Stomach (tissue), 19 donors: ENCODE results near the gene ANKRA2. TPM values are rescaled to one million over a fixed set of nuclear protein-coding genes. Genes with fewer than 3 reads are reported as not detected.

ENCODE experiments used
- DNase-seq, 2 donors: peaks; one replicate each; pipeline versions ENCODE4 v3.0.0 to v3.0.0-alpha.2; 2013 to 2019
- H3K27ac ChIP-seq, 5 donors: fragments of 200-600 bp in 4 of 5; sonication (generic) in 4 of 5; one replicate each; pipeline ENCODE4 v1.5.1; 2013 to 2019; ENCODE audit warnings: mild to moderate bottlenecking in 1 of 5, moderate library complexity in 1 of 5
- H3K27me3 ChIP-seq, 3 donors: fragments of 200-600 bp; sonication (generic); one replicate each; pipeline ENCODE4 v1.5.1; 2017 to 2019; ENCODE audit warnings: mixed run types in 1 of 3
- H3K36me3 ChIP-seq, 4 donors: fragments of 200-600 bp; sonication (generic); 1 replicate in 3 of 4; 2 replicates in 1 of 4; pipeline ENCODE4 v1.5.1; 2016 to 2019
- H3K4me1 ChIP-seq, 4 donors: fragments of 200-600 bp; sonication (generic); one replicate each; pipeline ENCODE4 v1.5.1; 2016 to 2019
- H3K4me3 ChIP-seq, 4 donors: fragments of 200-600 bp; sonication (generic) in 3 of 4; one replicate each; pipeline ENCODE4 v1.5.1; 2016 to 2019; ENCODE audit warnings: mild to moderate bottlenecking in 1 of 4
- H3K9me3 ChIP-seq, 4 donors: fragments of 200-600 bp; sonication (generic); one replicate each; pipeline ENCODE4 v1.5.1; 2016 to 2019
- EP300 ChIP-seq: sonication (generic); formaldehyde crosslinking; IDR thresholded peaks from one replicate; pipeline ENCODE4 v1.6.1; 2017; ENCODE audit warnings: antibody characterized with exemption
- POLR2A ChIP-seq, 4 donors: fragments of 450-650 bp; IDR thresholded peaks; one replicate each; pipeline ENCODE4 v1.6.1; 2016; ENCODE audit warnings: antibody characterized with exemption in 4 of 4, control low read depth in 2 of 4, mild to moderate bottlenecking in 1 of 4, moderate library complexity in 1 of 4
- POLR2AphosphoS5 ChIP-seq, 3 donors: sonication (generic); formaldehyde crosslinking; IDR thresholded peaks; one replicate each; pipeline ENCODE4 v1.6.1; 2016; ENCODE audit warnings: antibody characterized with exemption in 3 of 3
- WGBS, 5 donors: extraction: QIAGEN DNeasy Blood & Tissue Kit in 3 of 5; methylation state at CpG; one replicate each; pipeline versions ENCODE4 v1.1.5 to v1.1.7; 2013 to 2018; 5-methylcytosine and 5-hydroxymethylcytosine counted together
- intact Hi-C: fragments of 100-400 bp; cut with DNase I; formaldehyde crosslinking; loops from one replicate; pipeline ENCODE4 v1.15.1; 2023; ENCODE audit warnings: low total_unique reads
- long read RNA-seq, 10 donors: transcript quantifications; one replicate each; lab custom pipeline, GENCODE V29; 2026
- polyA plus RNA-seq, 3 donors: library from polyadenylated mRNA; stranded (reverse); fragments of 200-250 nt; gene quantifications; one replicate each; pipeline ENCODE4 v1.2.3, GENCODE V29; 2013
- total RNA-seq, 5 donors: library from RNA; depleted of rRNA; stranded (reverse); fragments of >200 nt; gene quantifications; one replicate each; pipeline versions ENCODE4 v1.1.0 to v1.2.3, GENCODE V29; 2014 to 2016
- TF ChIP-seq, protein P1 (sequence below), 7 experiments: fragments of 450-650 bp in 4 of 7; fragments of 200-600 bp in 3 of 7; sonication (generic) in 3 of 7; IDR thresholded peaks; one replicate each; pipeline ENCODE4 v1.5.1; 2016 to 2019; ENCODE audit warnings: antibody characterized with exemption in 7 of 7, control low read depth in 2 of 7, mild to moderate bottlenecking in 1 of 7
- donor health status: healthy with polysubstance abuse.
- donor health status: Bipolar disorder and iron deficiency.
- donor health status: healthy.

ANKRA2 gene
- total RNA-seq (100 to 1,000 TPM in 1 of 5 donors, 10 to 100 TPM in 2, 1 to 10 TPM in 2; 2.0 to 115 (median 36.7) TPM), polyA plus RNA-seq (10 to 100 TPM; 11.6 to 26.1 (median 21.8) TPM)
- long read RNA-seq, donor 1, transcript ANKRA2-205 (2 exons, 573 nt), result major isoform, 7 of 12 reads
- long read RNA-seq, donor 1, partial matches to known transcripts, result 0 of 12 reads
- long read RNA-seq, donor 1, other reads (novel, unspliced or antisense), result 0 of 12 reads
- long read RNA-seq, donor 2, transcript ANKRA2-205 (2 exons, 573 nt), result major isoform, 16 of 18 reads
- long read RNA-seq, donor 2, partial matches to known transcripts, result 0 of 18 reads
- long read RNA-seq, donor 2, other reads (novel, unspliced or antisense), result 0 of 18 reads
- long read RNA-seq, donor 3, partial matches to known transcripts, result 0 of 5 reads
- long read RNA-seq, donor 3, other reads (novel, unspliced or antisense), result 0 of 5 reads
- long read RNA-seq, donor 4, partial matches to known transcripts, result 0 of 1 reads
- long read RNA-seq, donor 4, other reads (novel, unspliced or antisense), result 0 of 1 reads
- long read RNA-seq, donor 5, transcript ANKRA2-205 (2 exons, 573 nt), result major isoform, 6 of 11 reads
- long read RNA-seq, donor 5, partial matches to known transcripts, result 0 of 11 reads
- long read RNA-seq, donor 5, other reads (novel, unspliced or antisense), result 0 of 11 reads
- long read RNA-seq, donor 6, transcript ANKRA2-205 (2 exons, 573 nt), result major isoform, 26 of 48 reads
- long read RNA-seq, donor 6, transcript ANKRA2-201 (9 exons, 2,063 nt), result minor isoform, 7 of 48 reads
- long read RNA-seq, donor 6, transcript ANKRA2-206 (2 exons, 447 nt), result minor isoform, 10 of 48 reads
- long read RNA-seq, donor 6, partial matches to known transcripts, result 0 of 48 reads
- long read RNA-seq, donor 6, other reads (novel, unspliced or antisense), result 0 of 48 reads
- long read RNA-seq, donor 7, transcript ANKRA2-205 (2 exons, 573 nt), result major isoform, 10 of 13 reads
- long read RNA-seq, donor 7, partial matches to known transcripts, result 0 of 13 reads
- long read RNA-seq, donor 7, other reads (novel, unspliced or antisense), result 0 of 13 reads
- long read RNA-seq, donor 8, transcript ANKRA2-205 (2 exons, 573 nt), result major isoform, 7 of 13 reads
- long read RNA-seq, donor 8, partial matches to known transcripts, result 0 of 13 reads
- long read RNA-seq, donor 8, other reads (novel, unspliced or antisense), result 0 of 13 reads
- long read RNA-seq, donor 9, transcript ANKRA2-205 (2 exons, 573 nt), result major isoform, 8 of 15 reads
- long read RNA-seq, donor 9, partial matches to known transcripts, result 0 of 15 reads
- long read RNA-seq, donor 9, other reads (novel, unspliced or antisense), result 0 of 15 reads
- long read RNA-seq, donor 10, partial matches to known transcripts, result 0 of 5 reads
- long read RNA-seq, donor 10, other reads (novel, unspliced or antisense), result 0 of 5 reads

DNA sequence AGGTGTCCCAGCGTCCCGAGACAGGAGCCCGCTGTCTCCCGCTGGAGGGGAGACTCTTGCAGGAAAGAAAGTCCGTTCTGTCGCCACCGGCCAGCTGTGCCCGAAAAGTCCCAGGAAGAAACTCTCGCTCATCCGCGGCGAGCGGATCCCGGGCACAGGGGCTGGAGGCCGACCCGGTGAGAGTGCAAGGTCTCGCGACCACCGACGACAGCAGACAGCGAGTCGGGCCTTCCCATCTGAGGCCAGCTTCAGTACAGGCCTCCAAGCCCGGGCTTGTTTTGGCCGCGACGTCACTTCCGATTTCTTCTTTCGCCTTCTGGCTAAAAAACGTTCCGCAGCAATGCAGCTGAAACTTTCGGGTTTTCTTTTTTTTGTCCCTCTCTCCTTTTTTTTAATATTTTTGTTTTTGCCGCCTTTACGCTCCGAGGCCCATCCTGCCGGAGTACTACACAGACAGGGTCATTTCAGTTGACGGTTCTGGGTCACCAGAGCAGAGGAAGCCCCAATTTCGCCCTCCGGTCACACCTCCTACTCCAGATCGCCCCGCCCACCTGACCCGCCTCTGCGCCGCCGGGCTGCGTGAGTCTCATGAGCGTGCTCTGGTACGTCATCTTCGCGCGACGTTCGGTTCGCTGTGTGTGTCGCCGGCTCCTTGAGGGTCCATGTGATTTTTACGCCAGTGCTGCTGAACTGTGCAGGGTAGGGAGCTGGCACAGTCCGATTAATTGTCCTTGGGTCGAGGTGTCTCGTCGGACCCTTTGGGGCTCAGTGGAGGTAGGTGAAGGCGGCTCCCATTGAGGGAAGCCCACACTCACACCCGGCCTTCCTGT lies at the start of gene ANKRA2, which contains the start of gene UTP15:
Gene ANKRA2, minus strand, starts transcription at position 501 of the 830 bp plus-strand sequence. CDS start 2,758 bp downstream, outside the sequence.
Gene UTP15, plus strand, starts transcription at position 605 of the 830 bp plus-strand sequence. CDS start 1,602 bp downstream, outside the sequence.
- no peaks in the 10 kb centered on the region for H3K9me3 ChIP-seq
- peak within 1 kb of the TSS; percentile 91 to 96 (median 95) for H3K27ac ChIP-seq
- 0 to 1% (median 0%) methylated on average over 48 to 62 of the region's 62 CpGs for WGBS, 5 donors
- peaks cover 19 to 68% (median 45%) of the 10 kb centered on the region in 4 donors for H3K4me1 ChIP-seq
- no peaks in the 10 kb centered on the region for H3K27me3 ChIP-seq
- H3K36me3 ChIP-seq, result peaks cover 6 to 43% (median 41%) of the 10 kb centered on the region in 4 donors
- TF ChIP-seq POLR2AphosphoS5 (IDR thresholded peaks at IDR 0.05), result peak; percentile 73 to 97 (median 95)
- TF ChIP-seq, protein P1, sequence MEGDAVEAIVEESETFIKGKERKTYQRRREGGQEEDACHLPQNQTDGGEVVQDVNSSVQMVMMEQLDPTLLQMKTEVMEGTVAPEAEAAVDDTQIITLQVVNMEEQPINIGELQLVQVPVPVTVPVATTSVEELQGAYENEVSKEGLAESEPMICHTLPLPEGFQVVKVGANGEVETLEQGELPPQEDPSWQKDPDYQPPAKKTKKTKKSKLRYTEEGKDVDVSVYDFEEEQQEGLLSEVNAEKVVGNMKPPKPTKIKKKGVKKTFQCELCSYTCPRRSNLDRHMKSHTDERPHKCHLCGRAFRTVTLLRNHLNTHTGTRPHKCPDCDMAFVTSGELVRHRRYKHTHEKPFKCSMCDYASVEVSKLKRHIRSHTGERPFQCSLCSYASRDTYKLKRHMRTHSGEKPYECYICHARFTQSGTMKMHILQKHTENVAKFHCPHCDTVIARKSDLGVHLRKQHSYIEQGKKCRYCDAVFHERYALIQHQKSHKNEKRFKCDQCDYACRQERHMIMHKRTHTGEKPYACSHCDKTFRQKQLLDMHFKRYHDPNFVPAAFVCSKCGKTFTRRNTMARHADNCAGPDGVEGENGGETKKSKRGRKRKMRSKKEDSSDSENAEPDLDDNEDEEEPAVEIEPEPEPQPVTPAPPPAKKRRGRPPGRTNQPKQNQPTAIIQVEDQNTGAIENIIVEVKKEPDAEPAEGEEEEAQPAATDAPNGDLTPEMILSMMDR (IDR thresholded peaks at IDR 0.05), result peak in 1 of 7 experiments; percentile 6
- no peak for TF ChIP-seq POLR2A (IDR thresholded peaks at IDR 0.05)
- TF ChIP-seq EP300, result no peak
- intact Hi-C loops, result no loop called here
- peak within 1 kb of the TSS; percentile 71 to 93 (median 83) for H3K4me3 ChIP-seq
- peak; percentile 99 to 100 for DNase-seq

GRCh38 chr5:73615085-73615484 lies 49.6 kb upstream of the ANKRA2 start:
- no peaks in the 10 kb centered on the region for H3K36me3 ChIP-seq
- H3K4me3 ChIP-seq, result no peak overlapping the region
- WGBS, 5 donors, result 67 to 87% (median 83%) methylated on average over 1 to 2 of the region's 2 CpGs
- intact Hi-C loops, result no loop called here
- H3K27ac ChIP-seq, result peak overlapping the region in 2 of 5 donors; percentile 18 to 52
- TF ChIP-seq EP300, result no peak
- TF ChIP-seq POLR2AphosphoS5 (IDR thresholded peaks at IDR 0.05), result no peak
- TF ChIP-seq, protein P1 (IDR thresholded peaks at IDR 0.05), result no peak
- no peak for TF ChIP-seq POLR2A (IDR thresholded peaks at IDR 0.05)
- H3K4me1 ChIP-seq, result peaks cover 6 to 45% (median 13%) of the 10 kb centered on the region in 4 donors
- H3K9me3 ChIP-seq, result no peaks in the 10 kb centered on the region
- no peaks in the 10 kb centered on the region for H3K27me3 ChIP-seq
- DNase-seq, result no peak

DNA sequence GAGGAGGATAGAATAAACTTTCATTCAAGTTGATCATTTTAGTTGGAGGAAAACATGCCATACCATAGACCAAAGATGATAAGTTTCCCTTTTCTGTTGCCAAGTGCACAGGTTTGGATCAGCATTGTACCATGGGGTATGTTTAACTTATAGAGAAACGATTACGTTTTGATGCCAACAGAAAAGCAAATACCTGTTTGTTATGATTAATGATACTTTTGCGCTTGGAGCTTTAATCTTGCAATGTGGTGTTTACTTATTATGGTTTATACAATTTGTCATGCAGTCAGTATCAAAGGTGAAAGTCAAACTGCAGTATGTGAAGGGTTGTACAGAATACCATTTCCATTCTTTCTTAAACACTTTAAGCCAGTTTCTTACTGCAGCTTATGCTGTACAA lies 47.4 kb upstream of the ANKRA2 start:
- Histone ChIP-seq H3K4me1 (peaks cover 6 to 33% (median 13%) of the 10 kb centered on the region in 4 donors), H3K9me3 (no peaks in the 10 kb centered on the region), H3K4me3 (no peak overlapping the region), H3K27ac (peak overlapping the region in 4 of 5 donors; percentile 54 to 74 (median 64)), H3K27me3 (no peaks in the 10 kb centered on the region), H3K36me3 (no peaks in the 10 kb centered on the region)
- WGBS, 5 donors, result 17 to 29% (median 19%) methylated on average over 3 of the region's 3 CpGs
- intact Hi-C loops, result no loop called here
- DNase-seq, result peak in 1 of 2 donors; percentile 81
- TF ChIP-seq POLR2A (IDR thresholded peaks at IDR 0.05), result no peak
- TF ChIP-seq POLR2AphosphoS5 (IDR thresholded peaks at IDR 0.05), result peak in 2 of 3 donors; percentile 54 to 71

DNA sequence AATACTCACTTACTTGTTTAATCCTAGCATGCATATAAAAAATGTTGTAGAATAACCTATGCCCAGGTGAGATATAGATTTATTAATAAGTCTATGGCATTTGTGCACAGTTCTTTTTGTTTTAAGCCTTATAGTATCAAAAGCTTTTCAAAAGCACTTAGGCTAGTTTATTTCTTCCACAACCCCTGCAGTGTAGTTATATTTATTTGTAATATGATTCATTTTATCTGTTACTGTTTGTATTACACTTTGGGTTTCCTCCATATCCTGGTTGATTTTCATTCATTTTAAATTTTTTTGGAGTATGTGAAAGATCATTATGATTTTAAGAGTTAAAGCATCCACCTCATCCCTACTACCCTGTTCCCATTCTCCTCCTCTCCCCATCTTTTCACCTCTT lies 41.8 kb upstream of the ANKRA2 start:
- TF ChIP-seq POLR2A (IDR thresholded peaks at IDR 0.05) (no peak), POLR2AphosphoS5 (IDR thresholded peaks at IDR 0.05) (no peak), EP300 (no peak)
- TF ChIP-seq, protein P1 (IDR thresholded peaks at IDR 0.05), result no peak
- no peaks in the 10 kb centered on the region for H3K27me3 ChIP-seq
- no peak overlapping the region for H3K4me3 ChIP-seq
- intact Hi-C loops, result no loop called here
- H3K36me3 ChIP-seq, result no peaks in the 10 kb centered on the region
- peak overlapping the region in 4 of 5 donors; percentile 48 to 82 (median 72) for H3K27ac ChIP-seq
- peaks cover 7 to 20% (median 14%) of the 10 kb centered on the region in 4 donors for H3K4me1 ChIP-seq
- peaks cover 0 to 2% (median 0%) of the 10 kb centered on the region in 4 donors for H3K9me3 ChIP-seq
- DNase-seq, result no peak
